ENCODE measurements around the gene TREM2. TPM values are rescaled to one million over a fixed set of nuclear protein-coding genes. Genes with fewer than 3 reads are reported as not detected.

The TREM2 gene
- total RNA-seq, 1 experiment from 2014 or later: not detected

- Histone ChIP-seq H4K20me1 (ENCODE audit: low read length) (no peaks in the 10 kb centered on the region), H3K4me3 (ENCODE audit: low read length) (no peak within 1 kb of the TSS), H3K27ac (ENCODE audit: low read length) (no peak within 1 kb of the TSS), H3K9me3 (ENCODE audit: low read length) (no peaks in the 10 kb centered on the region), H3K36me3 (ENCODE audit: low read depth, low read length) (no peaks in the 10 kb centered on the region), H3K79me2 (ENCODE audit: low read length) (no peaks in the 10 kb centered on the region), H2AFZ (ENCODE audit: low read length) (no peak within 1 kb of the TSS), H3K9ac (ENCODE audit: low read length) (no peak within 1 kb of the TSS), H3K4me1 (ENCODE audit: insufficient read depth, low read length) (no peaks in the 10 kb centered on the region), H3K9me2 (replicated peaks; ENCODE audit: low read length) (no peaks in the 10 kb centered on the region), H3F3A (ENCODE audit: low read length, unreplicated experiment) (no peaks in the 10 kb centered on the region), H3K27me3 (ENCODE audit: low read length) (peaks cover 63% of the 10 kb centered on the region), H3K4me2 (ENCODE audit: low read length) (no peak within 1 kb of the TSS)
- ATAC-seq (no peak), DNase-seq (no peak)
- intact Hi-C loops (cut with micrococcal nuclease): no loop called here
- ChIA-PET POLR2A (ENCODE audit: unreplicated experiment) (no interaction called here), CTCF (no interaction called here)
- BruUV-seq (replicated peaks): no TSS peak
- no peak for TF ChIP-seq EZH2phosphoT487 (IDR thresholded peaks at IDR 0.05; ENCODE audit: borderline replicate concordance, low read length)
These were observed 38.2 kb upstream of the TREM2 start, which contains the start of gene TREML2 for GRCh38 chr6:41200901-41201763. TREML2 (minus strand) TSS chr6:41201149; CDS start chr6:41201008, 141 bp downstream.

DNA sequence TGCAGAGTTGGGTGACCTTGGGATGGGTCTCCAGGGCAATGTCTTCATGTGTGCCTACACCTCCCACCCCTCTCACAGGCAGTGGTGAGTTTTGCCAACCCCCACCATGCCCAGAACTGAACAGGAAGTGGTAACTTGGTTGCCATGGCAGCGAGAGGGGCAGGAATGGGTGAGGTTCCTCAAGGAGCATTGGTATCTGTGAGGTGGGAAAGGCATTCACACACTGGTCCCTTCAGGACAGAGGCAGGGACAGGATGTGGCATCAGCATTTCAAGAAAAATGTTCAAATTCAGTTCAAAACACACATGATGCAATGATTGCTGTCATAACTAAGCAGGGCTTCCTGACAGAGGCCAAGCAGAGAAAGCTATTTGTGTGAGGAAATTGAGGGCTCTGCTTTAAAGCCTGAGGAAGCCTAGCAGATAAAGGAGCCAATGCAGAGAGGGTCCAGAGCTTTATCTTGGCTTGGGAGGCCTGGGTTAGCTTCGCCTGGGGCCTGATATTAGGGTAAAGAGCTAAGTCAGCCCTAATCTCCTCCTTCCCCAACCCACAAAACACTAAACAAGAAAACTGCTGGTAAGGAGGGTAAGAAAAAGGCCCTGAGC is 37.5 kb upstream of the TREM2 start:
- Histone ChIP-seq H3K4me3 (ENCODE audit: low read length) (no peak overlapping the region), H3K4me1 (ENCODE audit: insufficient read depth, low read length) (no peaks in the 10 kb centered on the region), H3K9me2 (replicated peaks; ENCODE audit: low read length) (no peaks in the 10 kb centered on the region), H3K4me2 (ENCODE audit: low read length) (no peak overlapping the region), H3K9ac (ENCODE audit: low read length) (no peak overlapping the region), H3K9me3 (ENCODE audit: low read length) (no peaks in the 10 kb centered on the region), H3K27me3 (ENCODE audit: low read length) (peaks cover 65% of the 10 kb centered on the region), H3F3A (ENCODE audit: low read length, unreplicated experiment) (no peaks in the 10 kb centered on the region), H4K20me1 (ENCODE audit: low read length) (no peaks in the 10 kb centered on the region), H3K27ac (ENCODE audit: low read length) (no peak overlapping the region), H3K79me2 (ENCODE audit: low read length) (no peaks in the 10 kb centered on the region), H3K36me3 (ENCODE audit: low read depth, low read length) (no peaks in the 10 kb centered on the region), H2AFZ (ENCODE audit: low read length) (no peak overlapping the region)
- intact Hi-C loops (cut with micrococcal nuclease): no loop called here
- POLR2A ChIA-PET (ENCODE audit: unreplicated experiment): no interaction called here
- DNase-seq (no peak), ATAC-seq (no peak)
- BruUV-seq (replicated peaks): no TSS peak
- CTCF ChIA-PET: no interaction called here
- TF ChIP-seq EZH2phosphoT487 (IDR thresholded peaks at IDR 0.05; ENCODE audit: borderline replicate concordance, low read length): no peak
- no peak for TF ChIP-seq EZH2 (IDR thresholded peaks at IDR 0.05; ENCODE audit: low read length, unreplicated experiment)
- no peak for TF ChIP-seq CTCF (conservative IDR thresholded peaks at IDR 0.05; ENCODE audit: low read depth, low read length)

DNA sequence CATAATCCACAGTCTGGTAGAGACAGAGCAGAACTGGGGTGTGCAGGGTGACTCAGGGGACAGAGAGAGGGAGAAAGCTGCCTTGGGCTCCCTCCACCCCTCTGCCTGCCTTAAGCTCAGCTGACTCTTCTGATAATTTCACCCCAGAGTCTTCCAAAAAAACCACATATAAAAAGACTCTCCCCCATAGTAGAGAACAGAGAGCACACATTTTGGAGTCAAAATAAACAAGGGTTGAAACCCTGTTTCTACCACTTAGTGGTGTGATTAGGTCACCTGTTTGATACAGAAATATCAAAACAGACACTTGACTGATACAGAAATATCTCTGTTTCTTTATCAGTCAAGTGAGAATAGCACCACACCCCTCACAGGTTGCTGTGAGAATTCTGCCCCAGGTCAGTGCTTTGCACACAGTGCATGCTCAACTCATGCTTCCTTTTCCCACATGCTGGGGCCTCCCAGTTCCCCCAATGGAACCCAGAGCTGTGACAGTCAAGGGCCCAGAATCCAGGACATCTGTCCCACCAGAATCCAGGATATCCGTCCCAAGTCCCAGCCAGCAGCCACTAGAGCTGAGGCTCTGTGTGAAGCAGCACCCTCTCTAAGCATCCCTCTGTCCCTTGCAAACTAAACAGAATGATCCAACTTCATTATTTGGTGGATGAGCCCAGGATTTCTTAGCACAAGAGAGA is 36.8 kb upstream of the TREM2 start:
- intact Hi-C loops (cut with micrococcal nuclease): no loop called here
- H3K27me3 ChIP-seq (ENCODE audit: low read length): peaks cover 65% of the 10 kb centered on the region
- no peaks in the 10 kb centered on the region for H4K20me1 ChIP-seq (ENCODE audit: low read length)
- ATAC-seq (no peak), DNase-seq (no peak)
- no peak overlapping the region for H3K9ac ChIP-seq (ENCODE audit: low read length)
- BruUV-seq (replicated peaks): no TSS peak
- H3F3A ChIP-seq (ENCODE audit: low read length, unreplicated experiment): no peaks in the 10 kb centered on the region
- no peaks in the 10 kb centered on the region for H3K79me2 ChIP-seq (ENCODE audit: low read length)
- H3K4me1 ChIP-seq (ENCODE audit: insufficient read depth, low read length): no peaks in the 10 kb centered on the region
- no peaks in the 10 kb centered on the region for H3K36me3 ChIP-seq (ENCODE audit: low read depth, low read length)
- H3K4me3 ChIP-seq (ENCODE audit: low read length): no peak overlapping the region
- POLR2A ChIA-PET (ENCODE audit: unreplicated experiment): no interaction called here
- CTCF ChIA-PET: no interaction called here
- no peaks in the 10 kb centered on the region for H3K9me2 ChIP-seq (replicated peaks; ENCODE audit: low read length)
- no peaks in the 10 kb centered on the region for H3K9me3 ChIP-seq (ENCODE audit: low read length)
- no peak overlapping the region for H3K4me2 ChIP-seq (ENCODE audit: low read length)
- no peak overlapping the region for H3K27ac ChIP-seq (ENCODE audit: low read length)
- H2AFZ ChIP-seq (ENCODE audit: low read length): no peak overlapping the region
- TF ChIP-seq EZH2 (IDR thresholded peaks at IDR 0.05; ENCODE audit: low read length, unreplicated experiment): no peak
- no peak for TF ChIP-seq CTCF (conservative IDR thresholded peaks at IDR 0.05; ENCODE audit: low read depth, low read length)
- no peak for TF ChIP-seq EZH2phosphoT487 (IDR thresholded peaks at IDR 0.05; ENCODE audit: borderline replicate concordance, low read length)

Data from PC-3 (cell line).